ENCODE measurements around the gene HOMER3.
"Not testable (repeated sequence)": the region's sequence is repeated elsewhere in the genome, so short reads cannot be mapped to it uniquely, and the experiment has no call there.

The HOMER3 gene

DNA sequence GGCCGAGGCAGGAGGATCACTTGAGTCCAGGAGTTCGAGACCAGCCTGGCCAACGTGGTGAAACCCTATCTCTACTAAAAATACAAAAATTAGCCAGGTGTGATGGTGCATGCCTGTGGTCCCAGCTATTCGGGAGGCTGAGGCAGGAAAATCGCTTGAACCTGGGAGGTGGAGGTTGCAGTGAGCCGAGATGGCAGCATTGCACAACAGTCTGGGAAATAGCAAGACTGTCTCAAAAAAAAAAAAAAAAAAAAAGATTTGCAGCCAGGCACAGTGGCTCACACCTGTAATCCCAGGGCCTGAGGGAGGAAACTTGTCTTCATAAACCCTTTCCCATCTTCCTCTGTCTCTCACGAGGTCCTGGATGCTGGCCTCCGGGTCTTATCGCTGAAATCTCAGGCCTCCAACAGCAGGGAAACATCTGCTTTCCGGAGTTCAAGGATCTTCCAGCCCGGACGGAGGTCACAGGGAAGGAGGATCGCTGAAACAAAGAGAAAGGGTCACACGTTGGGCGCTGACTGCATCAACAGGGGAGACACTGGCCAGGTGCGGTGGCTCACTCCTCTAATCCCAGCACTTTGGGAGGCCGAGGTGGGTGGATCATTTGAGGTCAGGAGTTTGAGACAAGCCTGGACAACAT lies 11.5 kb upstream of the HOMER3 start:
- not testable (repeated sequence) for DNase-seq

DNA sequence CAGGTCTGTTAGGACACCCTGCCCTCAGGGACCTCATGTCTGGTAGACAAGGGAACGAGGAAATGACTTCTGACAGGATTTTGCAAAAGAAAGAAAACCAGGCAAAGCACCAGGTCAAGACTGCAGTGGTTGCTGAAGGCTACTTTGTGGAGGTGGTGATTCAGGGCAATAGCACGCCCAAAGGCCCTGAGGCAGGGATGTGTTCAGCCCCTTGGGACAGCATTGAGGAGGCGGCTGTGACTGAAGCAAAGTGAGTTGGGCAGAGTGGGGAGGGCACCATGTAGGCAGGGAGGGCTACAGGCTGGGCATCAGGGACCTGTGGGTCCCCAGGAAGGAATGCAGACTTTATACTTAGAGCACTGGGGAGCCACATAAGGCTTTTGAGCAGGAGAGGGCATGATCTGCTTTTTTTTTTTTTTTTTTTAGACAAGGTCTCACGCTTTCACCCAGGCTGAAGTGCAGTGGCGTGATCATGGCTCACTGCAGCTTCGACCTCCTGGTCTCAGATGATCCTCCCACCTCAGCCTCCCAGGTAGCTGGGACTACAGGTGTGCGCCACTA lies 10.8 kb upstream of the HOMER3 start:
- DNase-seq, result no peak

DNA sequence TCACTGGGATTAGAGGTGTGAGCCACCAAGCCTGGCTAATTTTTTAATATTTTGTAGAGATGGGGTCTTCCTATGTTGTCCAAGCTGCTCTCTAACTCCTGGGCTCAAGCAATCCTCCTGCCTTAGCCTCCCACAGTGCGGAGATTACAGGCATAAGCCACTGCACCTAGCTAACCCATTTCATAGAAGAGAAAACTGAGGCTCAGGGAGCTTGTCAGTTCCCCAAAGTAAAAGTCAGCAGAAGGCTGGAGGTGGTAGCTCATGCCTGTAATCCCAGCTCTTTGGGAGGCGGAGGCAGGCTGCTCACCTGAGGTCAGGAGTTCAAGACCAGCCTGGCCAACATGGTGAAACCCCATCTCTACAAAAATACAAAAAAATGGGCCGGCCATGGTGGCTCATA lies 8.8 kb upstream of the HOMER3 start:
- DNase-seq, result no peak

DNA sequence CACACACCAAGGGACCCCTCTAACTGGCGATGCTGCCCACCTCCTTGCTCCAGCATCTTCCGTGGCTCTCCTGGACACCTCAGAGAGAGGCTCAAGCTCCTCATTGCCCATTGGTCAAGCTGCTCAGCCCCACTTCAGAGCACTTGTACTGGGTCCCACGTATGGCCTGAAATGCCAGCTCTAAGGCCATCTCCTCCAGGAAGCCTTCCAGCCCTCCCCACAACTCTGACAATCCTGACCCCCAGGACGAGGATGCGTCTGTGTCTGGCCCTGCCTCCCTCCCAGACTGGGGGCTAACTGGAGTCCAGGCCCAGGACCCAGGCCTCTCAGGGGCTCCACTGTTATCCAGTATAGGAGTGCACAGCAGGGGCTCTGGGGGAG lies 7.9 kb upstream of the HOMER3 start:
- no peak for DNase-seq

DNA sequence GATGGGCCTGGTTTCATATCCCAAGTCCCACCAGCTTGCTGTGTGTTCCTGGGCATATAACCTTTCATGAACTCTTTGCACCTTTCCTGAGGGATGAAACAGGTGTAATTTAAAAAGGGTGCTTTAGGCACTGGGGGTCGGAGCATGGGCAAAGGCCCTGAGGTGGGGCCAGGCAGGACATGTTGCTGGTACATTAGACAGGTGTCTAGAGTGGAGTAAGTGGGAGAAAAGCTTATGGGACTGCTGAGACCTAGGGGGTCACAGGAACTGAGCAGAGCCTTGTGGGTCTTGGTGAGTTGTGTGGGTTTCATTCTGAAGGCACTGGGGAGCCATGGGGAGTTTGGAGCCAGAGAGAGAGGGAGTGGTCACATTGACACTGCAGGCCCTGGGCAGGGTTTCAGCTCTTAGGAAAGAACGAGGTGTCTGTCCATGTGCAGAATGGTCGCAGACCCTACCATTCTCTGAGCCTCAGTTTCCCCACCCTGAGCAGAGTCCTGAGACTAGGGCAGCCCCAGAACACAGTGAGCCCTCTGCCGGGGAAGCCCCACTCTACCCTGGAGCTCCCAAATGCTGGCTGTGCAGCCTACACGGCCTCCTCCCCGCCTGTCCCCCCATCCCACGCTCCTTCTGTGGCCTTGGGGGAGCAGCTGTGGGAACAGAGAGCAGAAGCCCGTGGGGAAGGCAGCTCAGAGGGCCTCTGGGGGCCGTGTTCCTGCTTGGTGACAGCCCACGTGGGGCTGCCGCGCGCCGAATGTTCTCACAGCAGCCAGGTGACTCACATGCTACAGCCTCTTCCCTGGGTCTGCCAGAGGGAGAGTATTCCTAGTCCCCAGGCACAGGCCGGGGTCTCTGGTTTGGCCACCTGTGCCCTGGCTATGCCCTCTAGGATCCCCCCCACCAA lies 7.3 kb upstream of the HOMER3 start:
- no peak for DNase-seq

DNA sequence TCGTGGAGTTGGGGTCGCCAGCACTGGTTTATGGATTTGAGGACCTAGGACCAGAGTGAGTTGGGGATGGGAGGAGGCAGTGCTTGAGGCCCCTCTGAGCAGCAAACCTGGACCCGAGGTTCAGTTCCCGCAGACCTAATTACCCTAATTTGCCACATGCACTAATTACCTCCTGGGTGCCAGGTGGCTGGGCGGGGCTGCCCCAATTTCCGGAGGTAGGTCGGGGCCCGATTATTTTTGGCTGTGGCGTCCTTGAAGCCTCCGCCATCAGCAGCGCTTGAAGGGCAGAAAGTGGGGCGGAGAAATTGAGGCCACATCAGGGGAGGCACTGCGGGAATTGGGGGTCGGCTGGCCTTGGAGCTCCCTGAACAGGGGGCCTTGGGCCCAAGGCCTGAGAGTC lies 5.9 kb upstream of the HOMER3 start:
- no peak for DNase-seq

DNA sequence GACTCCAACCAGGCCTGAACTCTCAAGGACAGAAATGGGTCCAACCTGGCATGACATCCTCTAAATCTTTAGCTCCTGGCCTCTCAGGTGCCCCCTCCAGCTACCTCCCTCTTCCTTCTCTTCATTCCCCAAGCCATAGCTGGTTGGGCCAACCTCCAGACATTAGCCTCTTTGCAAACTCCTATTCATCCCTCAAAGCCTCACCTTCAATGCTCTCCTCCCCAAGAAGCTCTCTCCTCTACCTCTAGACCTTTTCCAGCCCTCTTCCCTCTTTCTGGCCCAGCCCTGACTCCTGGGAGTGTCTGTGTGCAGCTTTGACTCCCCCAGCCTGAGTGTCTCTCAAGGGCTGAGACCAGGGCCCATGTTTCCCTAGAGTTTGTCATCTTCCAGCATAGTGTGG lies 5.3 kb upstream of the HOMER3 start:
- DNase-seq, result no peak

DNA sequence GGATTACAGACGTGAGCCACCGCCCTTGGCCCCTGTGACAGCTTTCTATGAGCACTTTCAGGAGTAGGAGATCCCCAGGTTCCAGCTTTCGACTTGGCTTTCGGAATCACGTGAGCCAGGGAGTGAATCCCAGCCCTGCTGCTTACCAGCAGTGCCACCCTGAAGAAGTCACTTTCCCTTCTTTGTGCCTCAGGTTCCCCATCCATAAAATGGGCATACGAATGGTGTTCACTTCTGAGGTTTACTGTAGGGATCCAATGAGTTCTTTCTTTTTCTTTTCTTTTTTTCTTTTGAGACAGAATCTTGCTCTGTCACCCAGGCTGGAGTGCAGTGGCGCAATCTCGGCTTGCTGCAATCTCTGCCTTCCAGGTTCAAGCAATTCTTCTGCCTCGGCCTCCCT lies 4.3 kb upstream of the HOMER3 start:
- no peak for DNase-seq

DNA sequence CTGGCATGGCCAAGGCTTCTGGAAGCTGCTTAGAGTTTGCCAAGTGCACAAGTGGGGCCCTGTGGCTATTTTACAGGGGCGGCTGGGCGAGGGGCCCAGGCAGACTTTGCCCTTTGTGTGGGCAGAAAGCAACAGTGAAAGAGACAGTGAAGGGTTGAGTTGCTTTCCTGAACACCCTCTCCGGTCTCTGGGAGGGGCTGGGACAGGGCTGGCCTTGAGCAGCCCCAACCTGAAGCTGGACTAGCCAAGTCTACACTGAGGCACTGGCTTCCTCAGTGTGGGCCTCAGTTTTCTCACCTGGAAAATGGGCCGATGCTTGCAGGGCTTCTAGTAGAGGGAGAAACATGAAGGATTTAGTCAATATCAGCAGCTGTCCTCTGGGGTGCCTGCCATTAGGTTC lies 2.4 kb upstream of the HOMER3 start:
- DNase-seq, result no peak

DNA sequence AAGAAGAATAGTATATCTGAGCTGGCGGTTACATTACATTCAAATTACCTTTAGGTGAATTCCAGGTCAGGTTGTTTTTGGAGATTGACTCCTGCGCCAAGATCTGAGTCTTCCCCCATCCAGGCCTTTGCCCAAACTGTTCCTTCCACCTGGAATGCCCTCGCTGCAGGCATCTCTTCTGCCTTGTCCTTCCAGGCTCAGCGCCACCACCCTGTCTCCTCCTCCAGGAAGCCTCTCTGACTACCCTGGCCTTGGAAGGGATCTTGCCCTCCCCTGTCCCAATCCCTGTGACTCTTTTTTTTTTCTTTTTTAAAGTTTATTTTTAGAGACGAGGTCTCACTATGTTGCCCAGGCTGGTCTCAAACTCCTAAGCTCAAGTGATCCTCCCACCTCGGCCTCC lies 1.7 kb upstream of the HOMER3 start:
- DNase-seq, result no peak

DNA sequence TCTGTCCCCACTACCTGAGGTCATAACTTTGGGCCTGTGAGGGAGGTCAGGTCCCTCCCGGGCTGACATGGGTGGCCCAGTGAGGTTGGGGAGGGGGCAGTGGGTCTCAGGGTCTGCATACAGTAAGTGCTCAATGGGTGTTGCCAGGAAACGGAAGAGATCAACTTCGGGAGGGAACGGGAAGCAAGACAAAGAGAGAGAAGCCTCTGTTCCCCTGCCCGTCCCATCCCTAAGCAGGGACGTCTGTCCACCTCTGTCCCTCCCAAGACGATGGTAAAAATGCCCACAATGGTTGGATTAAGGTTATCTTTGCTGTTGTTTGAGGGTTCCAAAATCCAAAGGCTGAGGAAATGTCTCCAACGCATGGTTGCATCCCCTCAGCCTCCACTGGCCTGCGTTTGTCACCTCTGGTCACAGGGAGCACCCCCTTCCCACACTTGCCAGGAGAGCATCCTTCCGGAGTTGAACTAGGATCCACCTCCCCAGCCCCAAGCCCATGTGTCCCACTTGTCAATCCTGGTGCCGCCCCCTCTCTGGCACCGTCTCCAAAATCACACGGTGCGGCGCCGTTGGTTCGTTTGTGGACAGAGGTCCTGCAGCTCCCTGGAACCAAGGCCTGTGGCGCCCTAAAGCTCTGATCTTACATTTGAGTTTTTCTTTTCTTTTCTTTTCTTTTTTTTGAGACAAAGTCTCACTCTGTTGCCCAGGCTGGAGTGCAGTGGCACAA lies 774 bp upstream of the HOMER3 start:
- DNase-seq, result no peak

DNA sequence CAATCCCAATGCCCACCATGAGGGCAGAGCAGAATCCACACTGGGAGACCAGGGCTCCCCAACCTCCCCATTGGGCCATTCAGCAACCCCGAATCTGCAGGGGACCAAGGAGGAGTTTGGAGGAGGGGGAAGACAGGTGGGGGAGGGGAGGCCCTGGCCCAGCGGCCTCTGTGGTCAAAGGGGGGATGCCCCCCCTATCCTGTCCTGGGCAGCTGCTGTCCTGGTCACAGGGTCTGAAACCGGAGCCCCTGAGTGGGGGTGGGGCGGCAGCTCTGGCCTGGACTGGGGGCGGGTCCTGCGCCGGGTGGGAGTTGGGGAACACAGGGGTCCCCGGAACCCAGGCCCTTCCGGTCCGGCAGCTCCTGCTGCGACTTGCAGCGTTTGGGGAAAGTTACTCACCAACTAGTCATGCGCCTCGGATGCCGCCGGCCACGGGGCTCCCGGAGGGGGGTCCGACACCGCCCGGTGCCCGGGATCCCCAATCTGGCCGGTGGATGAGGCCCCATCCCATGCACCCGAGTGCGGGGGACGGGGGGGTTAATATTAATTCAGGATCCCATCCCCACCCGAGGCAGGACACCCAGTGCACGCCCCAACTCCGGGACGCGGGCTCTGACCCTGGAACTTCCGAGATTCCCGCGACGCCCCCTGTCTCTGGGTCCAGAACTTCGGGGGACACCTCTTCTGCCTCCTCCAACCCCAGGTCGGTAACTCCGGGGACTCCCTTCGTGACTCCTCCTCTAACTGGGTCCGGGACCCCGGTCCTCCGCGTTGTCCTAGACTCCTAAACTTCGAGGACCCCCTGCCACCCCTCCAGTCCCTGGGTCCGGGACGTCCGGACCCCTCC lies 872 bp downstream of the HOMER3 start:
- no peak for DNase-seq

DNA sequence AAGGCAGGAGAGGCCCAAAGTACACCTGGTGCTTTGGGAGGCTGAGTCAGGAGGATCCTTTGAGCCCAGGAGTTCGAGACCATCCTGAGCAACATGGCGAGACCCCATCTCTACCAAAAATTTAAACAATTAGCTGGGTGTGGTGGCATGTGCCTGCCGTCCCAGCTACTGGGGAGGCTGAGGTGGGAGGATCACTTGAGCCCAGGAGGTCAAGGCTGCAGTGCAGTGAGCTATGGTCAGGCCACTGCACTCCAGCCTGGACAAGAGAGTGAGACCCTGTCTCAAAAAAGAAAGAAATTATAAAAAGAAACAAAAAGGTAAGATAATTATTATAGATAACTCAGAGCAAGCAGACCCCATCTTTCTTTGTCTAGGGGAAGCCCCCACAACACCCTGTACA lies 1.9 kb downstream of the HOMER3 start:
- no peak for DNase-seq

DNA sequence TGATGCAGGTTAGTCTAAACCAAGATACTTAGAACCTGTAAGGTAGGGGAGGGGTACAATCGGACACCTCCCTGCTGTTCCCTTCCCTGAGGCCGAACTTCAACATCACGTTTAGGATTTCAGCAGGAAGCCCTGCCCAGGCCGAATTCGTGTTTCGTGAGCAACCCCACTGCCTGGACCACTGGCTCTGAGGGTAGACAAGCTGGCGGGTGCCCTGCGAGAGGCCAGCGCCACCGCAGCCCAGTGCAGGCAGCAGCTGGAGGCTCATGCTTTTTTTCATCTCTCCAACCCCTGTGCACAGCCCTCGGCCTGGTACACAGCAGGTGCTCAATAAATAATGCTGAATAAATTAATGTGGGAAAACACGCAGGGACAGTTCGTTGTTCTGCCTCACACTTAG lies 7.7 kb downstream of the HOMER3 start:
- no peak for DNase-seq

DNA sequence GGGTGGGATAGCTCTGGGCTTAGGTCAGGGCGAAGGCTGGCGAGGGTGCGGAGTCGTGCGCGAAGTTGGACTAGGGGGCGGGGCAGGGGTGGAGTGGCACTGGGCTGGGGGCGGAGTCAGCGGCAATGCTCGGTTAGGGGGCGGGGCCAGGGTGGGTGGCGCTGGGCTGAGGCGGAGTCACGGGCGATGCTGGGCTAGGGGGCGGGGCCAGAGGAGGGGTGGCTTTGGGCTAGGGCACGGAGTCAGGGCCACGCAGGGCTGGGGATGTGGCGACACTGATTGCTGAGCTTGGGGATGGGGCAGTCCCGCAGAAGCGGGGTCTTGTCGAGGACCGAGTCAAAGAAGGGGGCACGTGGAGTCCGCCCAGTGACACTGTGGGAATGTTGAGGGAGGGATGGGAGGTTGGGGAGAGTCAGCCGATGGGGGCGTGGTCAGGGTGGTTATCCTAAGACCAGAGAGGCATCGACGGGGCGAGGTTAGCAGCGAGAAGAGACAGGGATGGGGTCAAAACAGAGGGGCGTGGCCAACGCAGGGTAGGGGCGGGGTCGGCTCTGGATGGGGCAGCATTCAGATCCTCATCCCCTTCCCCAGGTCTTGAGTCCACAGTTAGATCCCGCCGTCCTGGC lies 8.7 kb downstream of the HOMER3 start:
- peak; percentile 80 for DNase-seq

DNA sequence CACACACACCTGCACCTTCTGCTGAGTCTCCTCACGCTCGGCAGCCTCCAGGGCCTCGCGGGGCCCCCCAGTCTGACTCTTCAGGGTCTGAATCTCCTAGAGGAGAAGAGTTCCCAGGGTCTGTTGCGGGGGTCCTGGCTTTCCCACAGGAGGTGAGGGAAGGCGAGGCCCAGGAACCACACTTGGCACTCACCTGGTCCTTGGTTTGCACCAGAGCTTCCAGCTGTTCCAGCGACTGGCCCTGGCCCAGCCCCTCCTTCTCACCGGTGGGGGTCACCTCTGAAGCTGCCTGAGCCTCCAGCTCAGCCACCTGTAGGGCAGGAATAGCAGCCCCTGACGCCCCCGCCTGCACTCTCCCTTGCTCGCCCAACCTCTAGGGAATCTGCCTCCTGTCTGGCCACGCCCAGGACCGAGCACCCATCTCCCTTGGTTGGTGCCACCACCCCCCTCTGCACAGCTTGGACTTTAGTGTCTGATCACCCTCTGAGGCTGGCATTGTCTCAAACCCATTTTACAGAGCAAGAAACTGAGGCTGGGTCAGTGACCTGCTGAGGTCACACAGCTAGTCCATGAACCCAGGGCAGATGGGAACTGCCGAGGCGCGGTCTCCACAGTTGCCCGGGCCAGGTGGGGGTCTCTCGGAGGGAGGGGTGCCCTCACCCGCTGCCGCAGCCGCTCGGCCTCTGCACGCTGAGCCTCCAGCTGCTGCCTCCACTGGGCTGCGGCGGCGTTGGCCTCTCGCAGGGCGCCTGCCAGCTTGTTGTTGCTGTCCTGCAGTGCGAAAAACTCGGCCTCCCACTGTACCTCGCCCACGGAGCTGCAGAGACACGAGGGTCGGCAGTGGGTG lies 9.5 kb downstream of the HOMER3 start:
- DNase-seq, result no peak

DNA sequence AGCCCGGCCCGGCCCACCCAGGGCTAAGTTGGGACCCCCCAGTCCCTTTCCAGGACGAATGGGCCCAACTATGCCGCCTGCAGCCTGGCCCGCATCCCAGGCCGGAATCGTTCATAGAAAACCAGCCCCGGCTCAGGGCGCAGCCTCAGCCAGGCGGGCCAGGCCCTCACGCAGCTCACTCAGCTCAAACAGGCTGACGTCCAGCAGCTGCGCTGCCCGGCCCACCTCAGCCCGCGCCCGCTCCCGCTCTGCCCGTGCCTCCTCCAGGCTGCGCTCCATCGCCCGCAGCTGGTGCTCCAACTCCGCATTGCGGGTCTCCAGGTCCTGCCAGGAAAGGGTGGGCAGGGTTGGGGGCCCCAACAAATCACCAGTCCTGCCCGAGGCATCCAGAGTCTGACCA lies 11.7 kb downstream of the HOMER3 start:
- no peak for DNase-seq

DNA sequence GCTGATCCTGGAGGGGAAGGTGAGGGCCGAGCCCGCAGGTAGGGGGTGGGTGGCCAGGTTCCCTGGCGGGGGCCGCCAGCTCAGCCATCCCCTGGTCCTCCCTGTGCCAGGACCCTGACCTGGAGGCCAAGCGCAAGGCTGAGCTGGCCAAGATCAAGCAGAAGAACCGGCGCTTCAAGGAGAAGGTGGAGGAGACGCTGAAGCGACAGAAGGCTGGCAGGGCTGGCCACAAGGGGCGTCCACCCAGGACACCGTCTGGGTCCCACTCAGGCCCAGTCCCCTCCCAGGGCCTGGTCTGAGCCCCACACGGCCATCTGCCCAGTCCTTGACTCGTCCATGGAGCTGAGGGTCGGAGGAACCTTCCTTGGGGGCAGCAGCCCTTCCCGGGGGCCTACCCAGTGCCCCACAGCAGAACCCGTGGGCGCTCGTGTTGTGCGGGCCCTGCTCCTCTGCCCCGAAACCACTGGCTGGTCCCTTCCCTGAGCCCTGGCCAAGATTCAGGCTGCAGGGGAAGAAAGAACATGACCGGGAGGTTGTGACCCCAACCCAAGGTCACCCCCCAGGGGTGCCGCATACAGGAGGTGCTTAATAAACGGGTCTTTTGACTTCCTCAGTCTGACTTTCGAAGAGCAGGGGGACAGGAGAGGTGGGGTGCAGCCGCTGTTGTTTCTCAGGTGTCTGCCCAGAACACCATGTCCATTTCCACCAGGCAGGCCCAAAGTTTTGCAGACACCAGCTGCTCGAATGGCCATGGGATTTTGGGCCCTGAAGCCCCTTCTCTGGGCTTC lies 12.8 kb downstream of the HOMER3 start:
- DNase-seq, result no peak

DNA sequence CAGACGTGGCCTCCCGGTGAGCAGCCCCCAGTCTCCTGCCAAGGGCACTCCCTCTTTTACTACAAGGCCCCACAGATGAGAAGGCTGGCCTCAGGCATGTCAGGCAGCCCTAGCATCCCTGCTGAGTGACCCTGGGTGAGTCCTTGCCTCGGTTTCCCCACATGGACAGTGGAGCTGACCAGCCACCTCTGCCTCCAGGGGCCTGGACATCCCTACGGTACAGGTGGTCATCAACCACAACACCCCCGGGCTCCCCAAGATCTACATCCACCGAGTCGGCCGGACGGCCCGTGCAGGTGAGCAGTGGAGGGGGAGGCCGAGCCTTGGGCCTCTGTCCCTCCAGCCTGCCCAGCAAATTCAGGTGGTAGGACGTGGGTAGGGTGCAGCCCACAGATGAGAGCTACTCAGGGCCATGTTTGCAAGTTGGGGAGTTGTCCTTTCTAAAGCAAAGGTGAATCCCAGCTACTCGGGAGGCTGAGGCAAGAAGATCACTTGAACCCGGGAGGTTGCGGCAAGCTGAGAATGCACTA lies 16.3 kb downstream of the HOMER3 start:
- DNase-seq, result no peak

Data from hematopoietic multipotent progenitor cell treated with erythropoietin and hydrocortisone succinate and interleukin-3 and kit ligand, for 8 days (in vitro differentiated cells).